MCF 10A (cell line): ENCODE measurements around the gene FAHD2A. TPM values are rescaled to one million over a fixed set of nuclear protein-coding genes. Genes with fewer than 3 reads are reported as not detected.

ENCODE experiments used
- BruUV-seq: library from RNA; stranded (reverse); fragments of 400-500 nt; replicated peaks from 2 replicates; lab custom pipeline; 2021; lab: Mats Ljungman, UMichigan
- CTCF ChIA-PET: fragments of 300-600 bp; sonication (Branson Sonifier 250); formaldehyde crosslinking; extraction: SDS; loops from one replicate; lab custom pipeline; 2021; ENCODE audit warnings: antibody characterized with exemption, inconsistent platforms; lab: Yijun Ruan, JAX
- POLR2A ChIA-PET: fragments of 300-600, 350-650 bp; sonication (Branson Sonifier 250); formaldehyde crosslinking; extraction: SDS; loops from one replicate; lab custom pipeline; 2020; ENCODE audit warnings: antibody characterized with exemption, inconsistent platforms; lab: Yijun Ruan, JAX
- DNase-seq: peaks from one replicate; pipeline ENCODE4 v3.0.0-alpha.2; 2018; ENCODE audit not compliant: unreplicated experiment
- H3K27ac Mint-ChIP-seq: one replicate; pipeline ENCODE4 v1.8.0; 2022; ENCODE audit warnings: mild to moderate bottlenecking, low read depth, mixed read lengths; ENCODE audit not compliant: unreplicated experiment
- H3K27me3 Mint-ChIP-seq: one replicate; pipeline ENCODE4 v1.8.0; 2022; ENCODE audit warnings: mixed read lengths; ENCODE audit not compliant: insufficient read depth, unreplicated experiment
- H3K36me3 Mint-ChIP-seq: one replicate; pipeline ENCODE4 v1.8.0; 2022; ENCODE audit warnings: mild to moderate bottlenecking, moderate library complexity, mixed read lengths; ENCODE audit not compliant: insufficient read depth, unreplicated experiment
- H3K4me1 Mint-ChIP-seq: one replicate; pipeline ENCODE4 v1.8.0; 2022; ENCODE audit warnings: mixed read lengths; ENCODE audit not compliant: insufficient read depth, unreplicated experiment
- H3K4me3 Mint-ChIP-seq: one replicate; pipeline ENCODE4 v1.8.0; 2022; ENCODE audit warnings: mild to moderate bottlenecking, moderate library complexity, mixed read lengths; ENCODE audit not compliant: unreplicated experiment
- H3K9me3 Mint-ChIP-seq: one replicate; pipeline ENCODE4 v1.8.0; 2022; ENCODE audit warnings: mixed read lengths; ENCODE audit not compliant: unreplicated experiment
- intact Hi-C: fragments of 100-400 bp; cut with micrococcal nuclease; formaldehyde crosslinking; loops from 2 replicates; pipeline ENCODE4 v1.14.1; 2022
- total RNA-seq: library from RNA; stranded (reverse); gene quantifications from 2 replicates; pipeline ENCODE4 v1.2.3, GENCODE V29; 2022
- TF ChIP-seq, protein P1 (sequence below): fragments of 200-600 bp; IDR thresholded peaks from one replicate; pipeline ENCODE4 v1.8.0; 2022; ENCODE audit warnings: antibody characterized with exemption, mild to moderate bottlenecking; ENCODE audit not compliant: unreplicated experiment

The FAHD2A gene
- total RNA-seq, 1 experiment from 2014 or later = 24.1 TPM

DNA sequence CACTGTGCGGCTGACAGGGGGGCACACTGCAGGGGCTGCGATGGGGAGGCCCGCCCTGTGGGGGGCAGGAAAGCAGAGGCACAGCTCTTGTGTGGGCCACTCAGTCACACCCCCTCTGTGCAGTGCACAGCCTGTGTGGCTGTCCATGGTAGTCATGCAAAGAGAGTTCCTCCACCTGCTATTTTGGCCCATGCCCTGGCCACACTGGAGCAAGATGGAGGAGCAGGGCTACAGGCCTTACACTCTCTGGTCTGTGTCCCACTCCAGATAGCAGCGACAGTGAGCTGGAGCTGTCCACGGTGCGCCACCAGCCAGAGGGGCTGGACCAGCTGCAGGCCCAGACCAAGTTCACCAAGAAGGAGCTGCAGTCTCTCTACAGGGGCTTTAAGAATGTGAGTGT is 28.5 kb upstream of the FAHD2A start:
- H3K4me3 Mint-ChIP-seq = no peak overlapping the region
- no peaks in the 10 kb centered on the region for H3K4me1 Mint-ChIP-seq
- no peaks in the 10 kb centered on the region for H3K27me3 Mint-ChIP-seq
- intact Hi-C loops = no loop called here
- BruUV-seq = no TSS peak
- no peaks in the 10 kb centered on the region for H3K9me3 Mint-ChIP-seq
- H3K36me3 Mint-ChIP-seq = peaks cover 29% of the 10 kb centered on the region
- POLR2A ChIA-PET = no interaction called here
- CTCF ChIA-PET = interaction anchor here (1.0 to 1.4 kb wide), 4 partner anchors 8 to 142 kb away, joined by 3 to 5 read pairs (median 4); no protein-coding TSS in a partner anchor
- no peak for DNase-seq
- H3K27ac Mint-ChIP-seq = no peak overlapping the region
- TF ChIP-seq, protein P1, sequence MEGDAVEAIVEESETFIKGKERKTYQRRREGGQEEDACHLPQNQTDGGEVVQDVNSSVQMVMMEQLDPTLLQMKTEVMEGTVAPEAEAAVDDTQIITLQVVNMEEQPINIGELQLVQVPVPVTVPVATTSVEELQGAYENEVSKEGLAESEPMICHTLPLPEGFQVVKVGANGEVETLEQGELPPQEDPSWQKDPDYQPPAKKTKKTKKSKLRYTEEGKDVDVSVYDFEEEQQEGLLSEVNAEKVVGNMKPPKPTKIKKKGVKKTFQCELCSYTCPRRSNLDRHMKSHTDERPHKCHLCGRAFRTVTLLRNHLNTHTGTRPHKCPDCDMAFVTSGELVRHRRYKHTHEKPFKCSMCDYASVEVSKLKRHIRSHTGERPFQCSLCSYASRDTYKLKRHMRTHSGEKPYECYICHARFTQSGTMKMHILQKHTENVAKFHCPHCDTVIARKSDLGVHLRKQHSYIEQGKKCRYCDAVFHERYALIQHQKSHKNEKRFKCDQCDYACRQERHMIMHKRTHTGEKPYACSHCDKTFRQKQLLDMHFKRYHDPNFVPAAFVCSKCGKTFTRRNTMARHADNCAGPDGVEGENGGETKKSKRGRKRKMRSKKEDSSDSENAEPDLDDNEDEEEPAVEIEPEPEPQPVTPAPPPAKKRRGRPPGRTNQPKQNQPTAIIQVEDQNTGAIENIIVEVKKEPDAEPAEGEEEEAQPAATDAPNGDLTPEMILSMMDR = no peak

DNA sequence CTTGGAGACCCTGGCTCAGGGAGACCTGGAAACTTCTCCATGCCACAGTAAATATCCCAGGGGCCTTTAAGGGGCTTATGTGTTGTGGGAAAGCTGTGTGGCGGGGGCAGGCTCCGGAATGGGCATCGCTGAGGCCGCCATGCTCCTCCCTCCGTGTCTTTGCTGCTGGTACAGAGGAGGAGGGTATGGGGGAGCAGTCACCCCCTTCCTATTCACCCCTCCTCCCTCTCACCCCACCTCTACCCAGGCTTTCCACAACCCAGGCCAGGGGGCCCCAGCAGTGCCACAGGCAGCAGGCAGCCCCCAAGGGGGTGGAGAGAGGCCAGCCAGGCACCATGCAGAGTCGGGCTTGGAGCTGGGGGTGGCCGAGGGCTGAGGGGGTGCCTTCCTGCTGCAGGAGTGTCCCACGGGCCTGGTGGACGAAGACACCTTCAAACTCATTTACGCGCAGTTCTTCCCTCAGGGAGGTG is 28.0 kb upstream of the FAHD2A start:
- TF ChIP-seq, protein P1 = no peak
- intact Hi-C loops = no loop called here
- ChIA-PET POLR2A (no interaction called here), CTCF (interaction anchor here (1.0 to 1.4 kb wide), 3 partner anchors 15 to 142 kb away, joined by 3 to 5 read pairs (median 5); no protein-coding TSS in a partner anchor)
- no peaks in the 10 kb centered on the region for H3K27me3 Mint-ChIP-seq
- no peak overlapping the region for H3K4me3 Mint-ChIP-seq
- no peak for DNase-seq
- no peaks in the 10 kb centered on the region for H3K4me1 Mint-ChIP-seq
- H3K9me3 Mint-ChIP-seq = no peaks in the 10 kb centered on the region
- peaks cover 31% of the 10 kb centered on the region for H3K36me3 Mint-ChIP-seq
- no peak overlapping the region for H3K27ac Mint-ChIP-seq
- BruUV-seq = no TSS peak

DNA sequence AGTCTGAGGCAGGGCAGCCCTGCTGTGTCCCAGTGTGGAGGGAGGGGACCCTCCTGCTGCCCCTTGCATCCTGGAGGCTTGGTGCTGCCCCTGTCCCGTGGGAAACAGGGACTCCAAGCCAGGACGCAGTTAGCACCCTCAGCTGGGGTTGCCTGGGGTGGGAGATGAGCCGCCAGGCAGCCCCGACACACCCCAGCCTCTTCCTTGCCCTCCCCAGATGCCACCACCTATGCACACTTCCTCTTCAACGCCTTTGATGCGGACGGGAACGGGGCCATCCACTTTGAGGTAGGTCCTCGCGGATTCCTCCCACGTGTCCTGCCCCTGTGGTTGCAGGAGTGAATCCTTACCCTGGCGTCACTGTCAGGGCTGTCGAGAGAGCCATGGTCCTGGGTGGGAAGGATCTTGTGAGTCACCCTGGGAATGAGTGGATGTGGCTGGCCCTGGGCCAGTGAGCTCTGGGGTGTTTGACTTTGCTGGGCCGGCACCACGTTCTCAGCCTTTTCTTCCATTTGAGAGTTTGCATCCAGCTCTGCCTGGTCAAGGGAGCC is 27.5 kb upstream of the FAHD2A start:
- ChIA-PET POLR2A (no interaction called here), CTCF (interaction anchor here (0.8 to 1.4 kb wide), 4 partner anchors 14 to 169 kb away, joined by 3 to 5 read pairs (median 4); no protein-coding TSS in a partner anchor)
- no peak for DNase-seq
- no peak overlapping the region for H3K4me3 Mint-ChIP-seq
- no peaks in the 10 kb centered on the region for H3K9me3 Mint-ChIP-seq
- TF ChIP-seq, protein P1 = no peak
- no peaks in the 10 kb centered on the region for H3K27me3 Mint-ChIP-seq
- intact Hi-C loops = no loop called here
- H3K27ac Mint-ChIP-seq = no peak overlapping the region
- peaks cover 36% of the 10 kb centered on the region for H3K36me3 Mint-ChIP-seq
- BruUV-seq = no TSS peak
- no peaks in the 10 kb centered on the region for H3K4me1 Mint-ChIP-seq

DNA sequence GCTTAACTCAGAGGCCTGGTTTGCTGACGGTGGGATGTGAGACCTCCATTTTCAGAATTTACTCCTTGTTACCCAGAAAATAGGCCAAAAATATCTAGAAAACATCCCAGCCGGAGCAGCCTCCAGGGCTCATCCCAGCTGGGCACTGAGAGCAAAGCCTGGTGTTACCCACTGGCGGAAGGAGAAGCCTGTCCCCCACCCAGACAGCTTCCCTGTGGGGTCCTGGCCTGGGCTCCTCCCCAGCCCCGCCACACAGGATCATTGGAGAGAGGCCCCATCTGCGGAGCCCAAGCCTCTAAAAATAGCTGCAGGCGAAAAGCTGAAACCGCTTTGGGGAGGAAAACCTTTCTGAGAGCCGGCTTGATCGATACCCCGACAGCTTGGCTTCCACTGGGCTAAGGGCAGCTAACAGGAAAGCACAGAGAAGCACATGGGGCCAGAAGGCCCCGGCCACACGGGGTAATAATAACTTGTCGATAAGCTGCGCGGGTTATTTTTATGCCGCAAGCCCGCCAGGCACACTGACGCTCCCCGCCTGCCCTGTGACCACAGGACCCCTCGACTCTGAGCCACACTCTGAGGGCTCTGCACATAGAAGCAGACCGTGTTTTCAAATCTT is 26.9 kb upstream of the FAHD2A start:
- ChIA-PET POLR2A (interaction anchor here (0.5 kb wide), 1 partner anchor 15 kb away, joined by 3 read pairs; no protein-coding TSS in a partner anchor), CTCF (interaction anchor here (0.6 to 1.3 kb wide), 3 partner anchors 13 to 170 kb away, joined by 3 to 4 read pairs (median 4); no protein-coding TSS in a partner anchor)
- Mint-ChIP-seq H3K27ac (no peak overlapping the region), H3K36me3 (peaks cover 37% of the 10 kb centered on the region), H3K4me1 (no peaks in the 10 kb centered on the region), H3K27me3 (no peaks in the 10 kb centered on the region), H3K9me3 (no peaks in the 10 kb centered on the region), H3K4me3 (no peak overlapping the region)
- intact Hi-C loops = no loop called here
- TF ChIP-seq, protein P1 = no peak
- no peak for DNase-seq
- no TSS peak for BruUV-seq
